Astrocyte of the hippocampus (primary cell): Measurements from ENCODE around the gene GRSF1.
"Not testable (repeated sequence)": the region's sequence is repeated elsewhere in the genome, so short reads cannot be mapped to it uniquely, and the experiment has no call there.

Source experiments
- DNase-seq: peaks from one replicate; pipeline ENCODE4 v3.0.0; 2011; ENCODE audit warnings: low read depth, low spot score

Gene GRSF1

GRCh38 chr4:70839589-70840093 is at the start of gene GRSF1:
Gene GRSF1, minus strand, starts transcription at chr4:70839890. Its CDS starts 63 bp downstream, at chr4:70839827.
- DNase-seq, result peak; percentile 98

GRCh38 chr4:70885174-70885573 is 45.5 kb upstream of the GRSF1 start:
- DNase-seq, result no peak

GRCh38 chr4:70880739-70881138 is 41.0 kb upstream of the GRSF1 start:
- DNase-seq, result no peak

- no peak for DNase-seq
Observed at GRCh38 chr4:70877556-70877955, 37.9 kb upstream of the GRSF1 start.

GRCh38 chr4:70874268-70875156 is 34.8 kb upstream of the GRSF1 start:
- no peak for DNase-seq

- DNase-seq, result no peak
Observed at GRCh38 chr4:70873216-70873615, 33.5 kb upstream of the GRSF1 start.

- DNase-seq, result no peak
Observed at GRCh38 chr4:70868778-70869177, 29.1 kb upstream of the GRSF1 start.

- no peak for DNase-seq
Observed at GRCh38 chr4:70863099-70863790, 23.6 kb upstream of the GRSF1 start.

GRCh38 chr4:70859066-70859465 is 19.4 kb upstream of the GRSF1 start:
- no peak for DNase-seq

- no peak for DNase-seq
Observed at GRCh38 chr4:70858454-70858853, 18.8 kb upstream of the GRSF1 start.

- DNase-seq, result peak; percentile 48
Observed at GRCh38 chr4:70855464-70855863, 15.8 kb upstream of the GRSF1 start.

GRCh38 chr4:70849291-70849690 is 9.6 kb upstream of the GRSF1 start:
- DNase-seq, result no peak

- no peak for DNase-seq
Observed at GRCh38 chr4:70844180-70844579, 4.5 kb upstream of the GRSF1 start.

- DNase-seq, result no peak
Observed at GRCh38 chr4:70842761-70843435, 3.2 kb upstream of the GRSF1 start.

GRCh38 chr4:70841951-70842350 is 2.3 kb upstream of the GRSF1 start:
- no peak for DNase-seq

GRCh38 chr4:70841211-70841610 is 1.5 kb upstream of the GRSF1 start:
- no peak for DNase-seq

GRCh38 chr4:70840631-70841030 is 941 bp upstream of the GRSF1 start:
- DNase-seq, result not testable (repeated sequence)

GRCh38 chr4:70840137-70840536 is 447 bp upstream of the GRSF1 start:
- peak; percentile 31 for DNase-seq

- DNase-seq, result peak; percentile 82
Observed at GRCh38 chr4:70838666-70839588, 763 bp downstream of the GRSF1 start.

- DNase-seq, result peak; percentile 34
Observed at GRCh38 chr4:70838204-70838603, 1.5 kb downstream of the GRSF1 start.

GRCh38 chr4:70836081-70836480 is 3.6 kb downstream of the GRSF1 start:
- no peak for DNase-seq
